HG02588 (cell line): Measurements from ENCODE around the gene RPL36A.

Experiments used
- ATAC-seq: cut with Tn5 transposase; IDR thresholded peaks from one replicate; pipeline ENCODE4 v1.9.1; 2021; ENCODE audit warnings: mild to moderate bottlenecking, moderate library complexity; ENCODE audit not compliant: unreplicated experiment

The RPL36A gene

GRCh38 chrX:101430457-101431078 lies 39.8 kb downstream of the RPL36A start:
- peak; percentile 98 for ATAC-seq

- no peak for ATAC-seq
Observed at GRCh38 chrX:101442085-101442484, 51.3 kb downstream of the RPL36A start.
